Fibroblast of lung (primary cell): ENCODE data around the gene RHBDF2.

Source experiments
- EZH2 ChIP-seq: IDR thresholded peaks from 2 replicates; pipeline ENCODE4 v1.5.1; 2012; ENCODE audit warnings: low read length, control low read depth, mild to moderate bottlenecking; ENCODE audit errors: missing control alignments
- TF ChIP-seq, protein P1 (sequence below), 2 donors: IDR thresholded peaks in 1 of 2; conservative IDR thresholded peaks in 1 of 2; 1 replicate in 1 of 2; 2 replicates in 1 of 2; pipeline ENCODE4 v1.5.1; 2011 to 2012; ENCODE audit warnings: low read length in 2 of 2, control low read depth in 1 of 2, inconsistent platforms in 1 of 2, low read depth in 1 of 2, mild to moderate bottlenecking in 1 of 2

DNA sequence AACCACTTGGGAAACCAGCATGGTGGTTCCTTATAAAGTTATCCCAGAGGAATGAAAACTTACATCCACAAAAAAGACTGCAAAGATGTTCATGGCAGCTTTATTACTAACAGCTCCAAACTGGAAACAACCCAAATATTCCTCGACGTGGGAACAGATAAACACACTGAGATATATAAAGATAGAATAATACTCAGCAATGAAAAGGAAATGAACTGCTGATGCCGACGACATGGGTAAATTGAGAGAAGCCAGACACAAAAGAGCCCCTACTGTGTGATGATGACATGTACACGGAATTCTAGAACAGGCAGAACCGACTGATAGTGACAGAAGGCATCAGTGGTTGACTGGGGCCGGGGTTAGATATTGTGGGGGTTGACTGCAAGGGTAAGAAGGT lies 48.3 kb upstream of the RHBDF2 start:
- TF ChIP-seq, protein P1, sequence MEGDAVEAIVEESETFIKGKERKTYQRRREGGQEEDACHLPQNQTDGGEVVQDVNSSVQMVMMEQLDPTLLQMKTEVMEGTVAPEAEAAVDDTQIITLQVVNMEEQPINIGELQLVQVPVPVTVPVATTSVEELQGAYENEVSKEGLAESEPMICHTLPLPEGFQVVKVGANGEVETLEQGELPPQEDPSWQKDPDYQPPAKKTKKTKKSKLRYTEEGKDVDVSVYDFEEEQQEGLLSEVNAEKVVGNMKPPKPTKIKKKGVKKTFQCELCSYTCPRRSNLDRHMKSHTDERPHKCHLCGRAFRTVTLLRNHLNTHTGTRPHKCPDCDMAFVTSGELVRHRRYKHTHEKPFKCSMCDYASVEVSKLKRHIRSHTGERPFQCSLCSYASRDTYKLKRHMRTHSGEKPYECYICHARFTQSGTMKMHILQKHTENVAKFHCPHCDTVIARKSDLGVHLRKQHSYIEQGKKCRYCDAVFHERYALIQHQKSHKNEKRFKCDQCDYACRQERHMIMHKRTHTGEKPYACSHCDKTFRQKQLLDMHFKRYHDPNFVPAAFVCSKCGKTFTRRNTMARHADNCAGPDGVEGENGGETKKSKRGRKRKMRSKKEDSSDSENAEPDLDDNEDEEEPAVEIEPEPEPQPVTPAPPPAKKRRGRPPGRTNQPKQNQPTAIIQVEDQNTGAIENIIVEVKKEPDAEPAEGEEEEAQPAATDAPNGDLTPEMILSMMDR (conservative IDR thresholded peaks at IDR 0.05 in 1 of 2, IDR thresholded peaks at IDR 0.05 in 1 of 2; ENCODE audit: low read depth in 1 of 2, low read length in 2 of 2): no peak
- no peak for TF ChIP-seq EZH2
